Tibial nerve (tissue), 4 donors: ENCODE results near the gene PXT1.

Experiments used
- EP300 ChIP-seq, 2 donors: sonication (generic); formaldehyde crosslinking; IDR thresholded peaks; one replicate each; pipeline ENCODE4 v1.6.1; 2017; ENCODE audit warnings: antibody characterized with exemption in 2 of 2, mild to moderate bottlenecking in 1 of 2
- POLR2A ChIP-seq, 2 donors: fragments of 450-650 bp; IDR thresholded peaks; one replicate each; pipeline ENCODE4 v1.6.1; 2017; ENCODE audit warnings: antibody characterized with exemption in 2 of 2, mild to moderate bottlenecking in 2 of 2, moderate library complexity in 2 of 2
- TF ChIP-seq, protein P1 (sequence below), 5 experiments: fragments of 200-600 bp in 3 of 5; fragments of 450-650 bp in 2 of 5; sonication (generic) in 3 of 5; IDR thresholded peaks; one replicate each; pipeline ENCODE4 v1.5.1; 2016 to 2019; ENCODE audit warnings: antibody characterized with exemption in 5 of 5, mild to moderate bottlenecking in 3 of 5, moderate library complexity in 2 of 5

DNA sequence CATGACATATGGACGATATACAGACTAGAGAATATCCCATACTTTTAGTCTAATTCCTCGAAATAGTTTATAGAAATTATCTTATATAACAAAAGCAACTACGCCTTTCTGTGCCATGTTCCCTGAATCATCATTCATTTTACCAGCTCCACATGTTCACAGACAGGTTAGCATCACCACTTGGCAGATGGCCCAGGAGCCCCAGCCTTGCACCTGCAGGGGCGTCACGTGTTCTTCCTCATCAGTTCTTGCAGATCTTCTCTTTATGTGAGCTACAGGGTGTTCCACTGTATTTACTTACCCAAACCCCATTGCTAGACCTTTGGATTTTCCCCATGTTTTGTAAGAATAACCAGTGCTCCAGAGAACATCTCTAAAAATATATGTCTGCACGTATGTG, 93.4 kb downstream of the PXT1 start:
- TF ChIP-seq, protein P1, sequence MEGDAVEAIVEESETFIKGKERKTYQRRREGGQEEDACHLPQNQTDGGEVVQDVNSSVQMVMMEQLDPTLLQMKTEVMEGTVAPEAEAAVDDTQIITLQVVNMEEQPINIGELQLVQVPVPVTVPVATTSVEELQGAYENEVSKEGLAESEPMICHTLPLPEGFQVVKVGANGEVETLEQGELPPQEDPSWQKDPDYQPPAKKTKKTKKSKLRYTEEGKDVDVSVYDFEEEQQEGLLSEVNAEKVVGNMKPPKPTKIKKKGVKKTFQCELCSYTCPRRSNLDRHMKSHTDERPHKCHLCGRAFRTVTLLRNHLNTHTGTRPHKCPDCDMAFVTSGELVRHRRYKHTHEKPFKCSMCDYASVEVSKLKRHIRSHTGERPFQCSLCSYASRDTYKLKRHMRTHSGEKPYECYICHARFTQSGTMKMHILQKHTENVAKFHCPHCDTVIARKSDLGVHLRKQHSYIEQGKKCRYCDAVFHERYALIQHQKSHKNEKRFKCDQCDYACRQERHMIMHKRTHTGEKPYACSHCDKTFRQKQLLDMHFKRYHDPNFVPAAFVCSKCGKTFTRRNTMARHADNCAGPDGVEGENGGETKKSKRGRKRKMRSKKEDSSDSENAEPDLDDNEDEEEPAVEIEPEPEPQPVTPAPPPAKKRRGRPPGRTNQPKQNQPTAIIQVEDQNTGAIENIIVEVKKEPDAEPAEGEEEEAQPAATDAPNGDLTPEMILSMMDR (IDR thresholded peaks at IDR 0.05) = no peak
- TF ChIP-seq POLR2A (IDR thresholded peaks at IDR 0.05) (no peak), EP300 (IDR thresholded peaks at IDR 0.05) (no peak)
